K562 (cell line): ENCODE data around the gene IL12B. TPM values are rescaled to one million over a fixed set of nuclear protein-coding genes. Genes with fewer than 3 reads are reported as not detected.

Experiments
- ATAC-seq: fragments of 200-7000 bp; cut with Tn5 transposase; 3 replicates; pipeline ENCODE4 v1.9.1; 2020; ENCODE audit warnings: moderate library complexity
- BruUV-seq: library from RNA; stranded (reverse); fragments of 400-500 nt; replicated peaks from 2 replicates; lab custom pipeline; 2021; lab: Mats Ljungman, UMichigan
- CTCF ChIA-PET: fragments of 300-600 bp; formaldehyde crosslinking; extraction: SDS; loops from one replicate; lab custom pipeline; 2021; ENCODE audit warnings: low intra/inter-chr PET ratio; lab: Yijun Ruan, JAX
- POLR2A ChIA-PET: fragments of 300-600, 350-650 bp; sonication (Branson Sonifier 250); formaldehyde crosslinking; extraction: SDS; loops from one replicate; lab custom pipeline; 2021; ENCODE audit warnings: antibody characterized with exemption, inconsistent platforms; lab: Yijun Ruan, JAX
- DNase-seq, 4 experiments: peaks; one replicate each; pipeline versions ENCODE4 v3.0.0 to v3.0.0-alpha.2; 2011 to 2018; ENCODE audit warnings: low spot score in 3 of 4, mixed read lengths in 3 of 4; ENCODE audit errors: extremely low read depth in 1 of 4
- FAIRE-seq: peaks from 2 replicates; lab custom pipeline; 2011; peaks lifted over from hg19 to GRCh38; lab: Jason Lieb, UNC
- H2AFZ ChIP-seq: 2 replicates; pipeline ENCODE4 v1.6.0; 2011; ENCODE audit warnings: low read depth, low read length, control low read depth, inconsistent platforms
- H3K27ac ChIP-seq: fragments of 200-600 bp; 3 replicates; pipeline ENCODE4 v1.8.0; 2011; ENCODE audit warnings: low read depth, mild to moderate bottlenecking, control low read depth, inconsistent platforms, low read length, moderate library complexity, mixed read lengths; ENCODE audit errors: extremely low read depth
- H3K27me3 ChIP-seq, 2 experiments: fragments of 300-600 bp in 1 of 2; 2 replicates in 1 of 2; 3 replicates in 1 of 2; pipeline versions ENCODE4 v1.6.0 to v1.8.0; 2011; ENCODE audit warnings: inconsistent platforms in 2 of 2, low read length in 2 of 2, mild to moderate bottlenecking in 1 of 2, mixed read lengths in 1 of 2, moderate library complexity in 1 of 2; ENCODE audit not compliant: control insufficient read depth in 2 of 2, insufficient read depth in 2 of 2
- H3K36me3 ChIP-seq: fragments of 300-600 bp; 3 replicates; pipeline ENCODE4 v1.8.0; 2011; ENCODE audit warnings: mild to moderate bottlenecking, low read length, inconsistent platforms; ENCODE audit not compliant: control insufficient read depth, insufficient read depth
- H3K4me1 ChIP-seq, 2 experiments: fragments of 200-600 bp in 1 of 2; replicated peaks in 1 of 2; 2 replicates in 1 of 2; 3 replicates in 1 of 2; pipeline versions ENCODE4 v1.5.1 to v1.8.0; 2011; ENCODE audit warnings: inconsistent platforms in 2 of 2, low read length in 2 of 2, mild to moderate bottlenecking in 1 of 2, mixed read lengths in 1 of 2, moderate library complexity in 1 of 2; ENCODE audit not compliant: control insufficient read depth in 2 of 2, insufficient read depth in 2 of 2
- H3K4me2 ChIP-seq: 2 replicates; pipeline ENCODE4 v1.6.1; 2011; ENCODE audit warnings: low read length, control low read depth, inconsistent platforms, mixed read lengths; ENCODE audit not compliant: insufficient read depth
- H3K4me3 ChIP-seq: fragments of 200-600 bp; sonication (generic), shearing (Covaris generic); 2 replicates; pipeline ENCODE4 v1.5.1; 2016; ENCODE audit warnings: control low read depth, inconsistent platforms
- H3K79me2 ChIP-seq: fragments of 200-600 bp; 3 replicates; pipeline ENCODE4 v1.8.0; 2011; ENCODE audit warnings: low read length, inconsistent platforms; ENCODE audit not compliant: control insufficient read depth, insufficient read depth
- H3K9ac ChIP-seq, 2 experiments: 2 replicates each; pipeline versions ENCODE4 v1.6.0 to v1.6.1; 2011; ENCODE audit warnings: low read depth in 2 of 2, low read length in 2 of 2, control low read depth in 1 of 2, inconsistent platforms in 1 of 2, mild to moderate bottlenecking in 1 of 2, mixed read lengths in 1 of 2; ENCODE audit not compliant: insufficient read depth in 1 of 2
- H3K9me1 ChIP-seq: one replicate; pipeline ENCODE4 v1.6.0; 2011; ENCODE audit warnings: inconsistent platforms, mild to moderate bottlenecking, low read length, moderate library complexity; ENCODE audit not compliant: control insufficient read depth, insufficient read depth
- H3K9me3 ChIP-seq: replicated peaks from 2 replicates; pipeline ENCODE4 v1.5.1; 2011; ENCODE audit warnings: low read depth, low read length, inconsistent platforms; ENCODE audit not compliant: control insufficient read depth, insufficient read depth
- H4K20me1 ChIP-seq: replicated peaks from 2 replicates; pipeline ENCODE4 v1.6.1; 2011; ENCODE audit warnings: low read length, inconsistent platforms, mixed read lengths; ENCODE audit not compliant: control insufficient read depth, insufficient read depth
- ARID2 ChIP-seq: fragments of 450-650 bp; IDR thresholded peaks from 2 replicates; pipeline ENCODE4 v1.6.1; 2017; ENCODE audit warnings: antibody characterized with exemption, mild to moderate bottlenecking
- C11orf30 ChIP-seq: fragments of 450-650 bp; IDR thresholded peaks from 2 replicates; pipeline ENCODE4 v1.6.1; 2016; ENCODE audit warnings: low read depth, mild to moderate bottlenecking
- CXXC5 ChIP-seq: fragments of 250-450 bp; sonication (Bioruptor Pico); IDR thresholded peaks from 2 replicates; pipeline ENCODE4 v1.8.0; 2022; ENCODE audit warnings: inconsistent platforms, mild to moderate bottlenecking, moderate library complexity
- E2F3 ChIP-seq: fragments of 250-450 bp; sonication (Bioruptor Pico); IDR thresholded peaks from 2 replicates; pipeline ENCODE4 v1.4.0; 2020; ENCODE audit warnings: mild to moderate bottlenecking
- ETV5 ChIP-seq: sonication (generic); formaldehyde crosslinking; IDR thresholded peaks from 2 replicates; pipeline ENCODE4 v1.4.0; 2020; ENCODE audit warnings: low read depth, mild to moderate bottlenecking, missing genetic modification reagents
- EZH2 ChIP-seq: IDR thresholded peaks from 2 replicates; pipeline ENCODE4 v1.6.1; 2012; ENCODE audit warnings: low read depth, mild to moderate bottlenecking, inconsistent platforms, low read length, borderline replicate concordance
- LARP7 ChIP-seq: fragments of 450-650 bp; IDR thresholded peaks from 2 replicates; pipeline ENCODE4 v1.6.1; 2016
- LEF1 ChIP-seq: fragments of 450-650 bp; IDR thresholded peaks from 2 replicates; pipeline ENCODE4 v1.6.1; 2016; ENCODE audit warnings: mild to moderate bottlenecking
- MAFG ChIP-seq: fragments of 450-650 bp; conservative IDR thresholded peaks from 2 replicates; pipeline ENCODE4 v1.6.1; 2016; ENCODE audit warnings: missing genetic modification characterization, missing compliant biosample characterization
- TEAD2 ChIP-seq: fragments of 450-650 bp; IDR thresholded peaks from 2 replicates; pipeline ENCODE4 v1.6.1; 2016; ENCODE audit warnings: missing genetic modification characterization, control low read depth, missing compliant biosample characterization
- XRCC3 ChIP-seq: fragments of 450-650 bp; IDR thresholded peaks from 2 replicates; pipeline ENCODE4 v1.6.1; 2017; ENCODE audit warnings: mild to moderate bottlenecking, moderate library complexity
- ZNF134 ChIP-seq: fragments of 250-450 bp; sonication (Bioruptor Pico); conservative IDR thresholded peaks from 2 replicates; pipeline ENCODE4 v1.4.0; 2020
- ZNF316 ChIP-seq: fragments of 450-650 bp; IDR thresholded peaks from 2 replicates; pipeline ENCODE4 v1.6.1; 2016
- ZNF41 ChIP-seq: fragments of 250-450 bp; sonication (Bioruptor Pico); conservative IDR thresholded peaks from 2 replicates; pipeline ENCODE4 v1.4.0; 2020; ENCODE audit warnings: mild to moderate bottlenecking
- WGBS: fragments of 100-300 bp; shearing (Covaris generic); methylation state at CpG from one replicate; pipeline ENCODE4 v1.1.6; 2016; ENCODE audit warnings: low coverage, mixed read lengths; ENCODE audit not compliant: insufficient coverage; ENCODE audit errors: missing lambda C conversion rate; 5-methylcytosine and 5-hydroxymethylcytosine counted together
- in situ Hi-C: fragments of 300-500 bp; cut with MboI; formaldehyde crosslinking; loops from 4 replicates; pipeline ENCODE4 v1.15.0; 2018; ENCODE audit warnings: inconsistent platforms, mixed read lengths
- intact Hi-C: fragments of 100-400 bp; cut with micrococcal nuclease; formaldehyde crosslinking; loops from 2 replicates; pipeline ENCODE4 v1.14.2; 2022
- polyA plus RNA-seq, 8 experiments: library from polyadenylated mRNA; depleted of rRNA in 4 of 8; stranded (reverse) in 5 of 8; unstranded in 3 of 8; fragments of >200 nt; fragmentation: Nextera tagmentation in 2 of 8; fragmentation: Illumina TruSeq in 1 of 8; extraction: Ambion mirVana in 2 of 8; extraction: Trizol in 1 of 8; gene quantifications; 2 replicates each; pipeline versions ENCODE4 v1.2.1 to v1.2.3, GENCODE V29; 2011 to 2014; ENCODE audit warnings: inconsistent platforms in 1 of 8, missing spikeins in 1 of 8
- total RNA-seq, 7 experiments: library from RNA; depleted of rRNA in 6 of 7; stranded (reverse); fragments of >200 nt in 6 of 7; fragmentation: Illumina TruSeq in 2 of 7; extraction: Trizol in 2 of 7; gene quantifications; 2 replicates each; pipeline versions ENCODE4 v1.2.1 to v1.2.3, GENCODE V29; 2011 to 2021; ENCODE audit warnings: low replicate concordance in 1 of 7
- TF ChIP-seq, protein P1 (sequence below): sonication (generic); formaldehyde crosslinking; IDR thresholded peaks from 2 replicates; pipeline ENCODE4 v1.8.1; 2023; ENCODE audit warnings: mild to moderate bottlenecking, missing genetic modification reagents, moderate library complexity

IL12B gene
- total and polyA plus RNA-seq, 9 of the 15 experiments (the other 6 are each of a cell fraction or from before 2014, with no cell fraction given), result not detected

DNA sequence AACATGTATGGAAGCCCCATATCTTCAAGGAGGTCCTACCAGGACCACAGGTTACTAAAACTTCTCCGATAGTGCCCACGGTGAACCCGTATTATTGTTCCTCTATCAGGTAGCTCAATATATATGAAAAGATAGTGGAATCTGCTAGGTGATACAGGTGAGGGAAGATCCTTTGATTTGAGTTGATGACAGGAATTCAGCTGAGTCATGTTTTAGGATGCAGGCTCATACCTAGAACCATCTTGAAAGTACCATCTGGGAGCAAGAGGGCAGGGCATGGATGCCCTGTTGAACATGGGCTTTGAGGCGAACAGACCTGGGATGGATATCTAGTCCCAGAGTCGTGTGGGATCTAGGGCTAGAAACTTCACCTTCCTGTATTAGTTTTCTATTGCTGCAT, 35.4 kb downstream of the IL12B start:
- H3K4me1 ChIP-seq, result no peaks in the 10 kb centered on the region
- no TSS peak for BruUV-seq
- H3K9me3 ChIP-seq, result no peaks in the 10 kb centered on the region; the same call in 1 of the 2 replicates
- no peaks in the 10 kb centered on the region for H3K9me1 ChIP-seq
- H3K27ac ChIP-seq, result no peak overlapping the region
- TF ChIP-seq XRCC3, result no peak
- 0 out of 2 replicates have a peak, but pooled peaks have one; percentile 7 for TF ChIP-seq ZNF316
- no peak for TF ChIP-seq LEF1
- peak; percentile 31 for TF ChIP-seq MAFG (tag)
- TF ChIP-seq ETV5 (CRISPR knock-in tag), result no peak
- peak; percentile 18; the same call in 1 of the 2 replicates for TF ChIP-seq C11orf30
- in situ Hi-C loops, result no loop called here
- no peak overlapping the region for H2AFZ ChIP-seq
- ChIA-PET CTCF (no interaction called here), POLR2A (interaction anchor here (0.9 kb wide), 1 partner anchor 22 kb away, joined by 3 read pairs; no protein-coding TSS in a partner anchor)
- no peak for DNase-seq
- no peak for ATAC-seq
- H3K4me2 ChIP-seq, result no peak overlapping the region
- 7% methylated on average over 5 of the region's 5 CpGs for WGBS
- H3K79me2 ChIP-seq, result no peaks in the 10 kb centered on the region
- no peak overlapping the region for H3K4me3 ChIP-seq
- H3K9ac ChIP-seq, result no peak overlapping the region
- FAIRE-seq, result no peak
- H3K36me3 ChIP-seq, result no peaks in the 10 kb centered on the region
- no peaks in the 10 kb centered on the region for H4K20me1 ChIP-seq
- intact Hi-C loops, result no loop called here
- peaks cover 3 to 17% of the 10 kb centered on the region in 2 experiments; a peak in 3 of 5 replicates for H3K27me3 ChIP-seq

DNA sequence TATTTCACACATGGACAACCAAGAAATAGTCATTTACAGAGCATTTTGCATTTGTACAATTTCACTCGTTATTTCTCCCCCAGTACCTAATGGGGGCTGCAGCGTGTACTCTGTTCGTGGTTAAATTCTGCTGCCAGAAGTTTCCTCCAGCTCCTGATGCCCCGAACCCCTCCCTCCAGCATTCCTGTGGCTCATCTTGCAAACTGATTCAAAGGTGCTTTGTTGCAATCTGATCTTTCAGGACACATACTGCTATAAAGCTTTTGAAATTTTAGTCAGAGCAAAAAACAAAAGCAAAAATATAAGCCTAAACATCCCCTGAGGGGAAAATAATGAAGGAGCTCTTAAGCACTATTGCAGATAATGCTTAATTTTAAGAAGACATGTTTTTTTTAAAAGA, 39.5 kb downstream of the IL12B start:
- DNase-seq, result no peak
- TF ChIP-seq ZNF134 (CRISPR knock-in tag) (no peak), CXXC5 (CRISPR knock-in tag) (no peak), TEAD2 (tag) (no peak), E2F3 (CRISPR knock-in tag) (no peak), EZH2 (no peak), LARP7 (no peak), ZNF41 (CRISPR knock-in tag) (no peak), ARID2 (no peak)
- TF ChIP-seq, protein P1, sequence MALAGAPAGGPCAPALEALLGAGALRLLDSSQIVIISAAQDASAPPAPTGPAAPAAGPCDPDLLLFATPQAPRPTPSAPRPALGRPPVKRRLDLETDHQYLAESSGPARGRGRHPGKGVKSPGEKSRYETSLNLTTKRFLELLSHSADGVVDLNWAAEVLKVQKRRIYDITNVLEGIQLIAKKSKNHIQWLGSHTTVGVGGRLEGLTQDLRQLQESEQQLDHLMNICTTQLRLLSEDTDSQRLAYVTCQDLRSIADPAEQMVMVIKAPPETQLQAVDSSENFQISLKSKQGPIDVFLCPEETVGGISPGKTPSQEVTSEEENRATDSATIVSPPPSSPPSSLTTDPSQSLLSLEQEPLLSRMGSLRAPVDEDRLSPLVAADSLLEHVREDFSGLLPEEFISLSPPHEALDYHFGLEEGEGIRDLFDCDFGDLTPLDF (CRISPR knock-in tag), result no peak
- CTCF ChIA-PET, result no interaction called here
- no peak for FAIRE-seq
- 5% methylated on average over 4 of the region's 4 CpGs for WGBS
- POLR2A ChIA-PET, result interaction anchor here (0.6 kb wide), 1 partner anchor 12 kb away, joined by 3 read pairs; no protein-coding TSS in a partner anchor
- BruUV-seq, result no TSS peak
- no peaks in the 10 kb centered on the region for H3K9me3 ChIP-seq
- H3K4me3 ChIP-seq, result no peak overlapping the region
- no peak overlapping the region for H3K27ac ChIP-seq
- H3K4me1 ChIP-seq, result no peaks in the 10 kb centered on the region
- no peaks in the 10 kb centered on the region for H3K79me2 ChIP-seq
- no peaks in the 10 kb centered on the region for H4K20me1 ChIP-seq
- H3K4me2 ChIP-seq, result no peak overlapping the region
- H3K27me3 ChIP-seq, result peaks cover under 1 to 17% of the 10 kb centered on the region in 2 experiments; a peak in 2 of 5 replicates
- in situ Hi-C loops, result no loop called here
- no peak overlapping the region for H3K9ac ChIP-seq
- no peak overlapping the region for H2AFZ ChIP-seq
- ATAC-seq, result no peak
- intact Hi-C loops, result no loop called here
- H3K9me1 ChIP-seq, result no peaks in the 10 kb centered on the region
- no peaks in the 10 kb centered on the region for H3K36me3 ChIP-seq
